IMR-90 (cell line): Measurements from ENCODE around the gene PIEZO2. TPM values are rescaled to one million over a fixed set of nuclear protein-coding genes. Genes with fewer than 3 reads are reported as not detected.

ENCODE experiments used
- ATAC-seq: fragments of 200-7000 bp; cut with Tn5 transposase; 2 replicates; pipeline ENCODE4 v1.9.1; 2020; ENCODE audit warnings: low read depth, mild to moderate bottlenecking, moderate library complexity
- BruUV-seq: library from RNA; stranded (reverse); fragments of 400-500 nt; replicated peaks from 2 replicates; lab custom pipeline; 2021; lab: Mats Ljungman, UMichigan
- CTCF ChIA-PET: fragments of 300-600 bp; formaldehyde crosslinking; extraction: SDS; loops from one replicate; lab custom pipeline; 2021; ENCODE audit warnings: antibody characterized with exemption; lab: Yijun Ruan, JAX
- POLR2A ChIA-PET: fragments of 300-600 bp; sonication (Branson Sonifier 250); formaldehyde crosslinking; loops from one replicate; lab custom pipeline; 2022; ENCODE audit warnings: antibody characterized with exemption; ENCODE audit not compliant: unreplicated experiment; lab: Charles Lee
- DNase-seq: peaks from one replicate; pipeline ENCODE4 v3.0.0; 2013
- H2AFZ ChIP-seq: replicated peaks from 2 replicates; pipeline ENCODE3; 2013; ENCODE audit warnings: low read length, mild to moderate bottlenecking; ENCODE audit not compliant: poor library complexity
- H2AK5ac ChIP-seq: 2 replicates; pipeline ENCODE4 v1.6.1; 2013; ENCODE audit warnings: low read depth, low read length, inconsistent platforms
- H2AK9ac ChIP-seq: replicated peaks from 2 replicates; pipeline ENCODE3; 2013; ENCODE audit warnings: mild to moderate bottlenecking, low read depth, low read length, moderate library complexity; ENCODE audit not compliant: poor library complexity
- H2BK120ac ChIP-seq: 2 replicates; pipeline ENCODE4 v1.6.1; 2013; ENCODE audit warnings: low read depth, low read length, inconsistent platforms
- H2BK15ac ChIP-seq: 3 replicates; pipeline ENCODE4 v1.6.1; 2013; ENCODE audit warnings: low read depth, low read length, inconsistent platforms
- H2BK20ac ChIP-seq: 2 replicates; pipeline ENCODE4 v1.6.1; 2013; ENCODE audit warnings: low read depth, mild to moderate bottlenecking, inconsistent platforms, low read length, moderate library complexity
- H2BK5ac ChIP-seq: 2 replicates; pipeline ENCODE4 v1.6.1; 2013; ENCODE audit warnings: mild to moderate bottlenecking, low read depth, low read length, inconsistent platforms; ENCODE audit not compliant: poor library complexity, severe bottlenecking
- H3K14ac ChIP-seq: replicated peaks from 2 replicates; pipeline ENCODE4 v1.6.1; 2013; ENCODE audit warnings: low read depth, low read length, inconsistent platforms
- H3K18ac ChIP-seq: 2 replicates; pipeline ENCODE4 v1.6.1; 2013; ENCODE audit warnings: low read depth, low read length, control low read depth
- H3K23ac ChIP-seq: 2 replicates; pipeline ENCODE4 v1.6.1; 2013; ENCODE audit warnings: low read depth, low read length, inconsistent platforms
- H3K27ac ChIP-seq: 2 replicates; pipeline ENCODE4 v1.5.1; 2013; ENCODE audit warnings: mild to moderate bottlenecking, control low read depth, low read length; ENCODE audit not compliant: insufficient read depth
- H3K27me3 ChIP-seq: 2 replicates; pipeline ENCODE4 v1.6.1; 2013; ENCODE audit warnings: low read length; ENCODE audit not compliant: control insufficient read depth, insufficient read depth
- H3K36me3 ChIP-seq: 2 replicates; pipeline ENCODE4 v1.6.1; 2013; ENCODE audit warnings: low read length, mixed read lengths; ENCODE audit not compliant: control insufficient read depth, insufficient read depth
- H3K4ac ChIP-seq: 2 replicates; pipeline ENCODE4 v1.6.1; 2013; ENCODE audit warnings: low read depth, low read length, inconsistent platforms
- H3K4me1 ChIP-seq: 2 replicates; pipeline ENCODE4 v1.6.1; 2013; ENCODE audit warnings: low read length, mixed read lengths; ENCODE audit not compliant: control insufficient read depth, insufficient read depth
- H3K4me2 ChIP-seq: 2 replicates; pipeline ENCODE4 v1.6.1; 2013; ENCODE audit warnings: low read depth, mild to moderate bottlenecking, control low read depth, low read length, moderate library complexity
- H3K4me3 ChIP-seq: 2 replicates; pipeline ENCODE4 v1.5.1; 2013; ENCODE audit warnings: low read depth, mild to moderate bottlenecking, control low read depth, low read length, moderate library complexity; ENCODE audit not compliant: insufficient read depth
- H3K56ac ChIP-seq: 2 replicates; pipeline ENCODE4 v1.6.1; 2013; ENCODE audit warnings: low read length, inconsistent platforms; ENCODE audit not compliant: insufficient read depth; ENCODE audit errors: extremely low read depth
- H3K79me1 ChIP-seq, 2 experiments: 2 replicates each; pipeline ENCODE4 v1.6.1; 2013; ENCODE audit warnings: low read length in 2 of 2, inconsistent platforms in 1 of 2, low read depth in 1 of 2
- H3K9ac ChIP-seq: 2 replicates; pipeline ENCODE4 v1.6.1; 2013; ENCODE audit warnings: low read depth, low read length, control low read depth
- H3K9me1 ChIP-seq: 2 replicates; pipeline ENCODE4 v1.6.1; 2013; ENCODE audit warnings: low read length, inconsistent platforms; ENCODE audit not compliant: insufficient read depth
- H3K9me3 ChIP-seq: 2 replicates; pipeline ENCODE4 v1.6.1; 2013; ENCODE audit warnings: low read length; ENCODE audit not compliant: control insufficient read depth, insufficient read depth
- H4K20me1 ChIP-seq: 2 replicates; pipeline ENCODE4 v1.6.1; 2013; ENCODE audit warnings: low read length, inconsistent platforms; ENCODE audit not compliant: insufficient read depth
- H4K5ac ChIP-seq: 2 replicates; pipeline ENCODE4 v1.6.1; 2013; ENCODE audit warnings: mild to moderate bottlenecking, low read depth, low read length, control low read depth
- H4K8ac ChIP-seq, 2 experiments: 2 replicates each; pipeline ENCODE4 v1.6.1; 2013; ENCODE audit warnings: low read depth in 2 of 2, low read length in 2 of 2, control low read depth in 1 of 2, inconsistent platforms in 1 of 2
- H4K91ac ChIP-seq: 2 replicates; pipeline ENCODE4 v1.6.1; 2013; ENCODE audit warnings: low read depth, low read length, inconsistent platforms; ENCODE audit not compliant: insufficient read depth
- BHLHE40 ChIP-seq: fragments of 150-350 bp; IDR thresholded peaks from 2 replicates; pipeline ENCODE4 v1.6.1; 2016; ENCODE audit warnings: mild to moderate bottlenecking, low read depth, low read length
- CEBPB ChIP-seq: IDR thresholded peaks from 2 replicates; pipeline ENCODE4 v1.6.1; 2012; ENCODE audit warnings: low read depth, low read length, improper control_type of control experiment
- CTCF ChIP-seq: conservative IDR thresholded peaks from 2 replicates; pipeline ENCODE4 v1.5.1; 2012; ENCODE audit warnings: mild to moderate bottlenecking, low read depth, low read length, improper control_type of control experiment
- ELK1 ChIP-seq: fragments of 150-350 bp; IDR thresholded peaks from 2 replicates; pipeline ENCODE4 v1.6.1; 2016; ENCODE audit warnings: low read depth, mild to moderate bottlenecking, low read length, moderate library complexity, borderline replicate concordance
- MAFK ChIP-seq: IDR thresholded peaks from 2 replicates; pipeline ENCODE4 v1.6.1; 2012; ENCODE audit warnings: low read depth, low read length, improper control_type of control experiment
- MXI1 ChIP-seq: IDR thresholded peaks from 2 replicates; pipeline ENCODE4 v1.6.1; 2012; ENCODE audit warnings: low read depth, mild to moderate bottlenecking, low read length, moderate library complexity, borderline replicate concordance
- NFE2L2 ChIP-seq: fragments of 150-350 bp; IDR thresholded peaks from 2 replicates; pipeline ENCODE4 v1.6.1; 2016; ENCODE audit warnings: low read depth, mild to moderate bottlenecking, low read length
- POLR2A ChIP-seq: IDR thresholded peaks from 2 replicates; pipeline ENCODE4 v1.6.1; 2012; ENCODE audit warnings: mild to moderate bottlenecking, low read depth, low read length
- RCOR1 ChIP-seq: IDR thresholded peaks from 2 replicates; pipeline ENCODE4 v1.6.1; 2012; ENCODE audit warnings: mild to moderate bottlenecking, low read length, improper control_type of control experiment; ENCODE audit not compliant: insufficient replicate concordance
- USF2 ChIP-seq: fragments of 150-350 bp; IDR thresholded peaks from 2 replicates; pipeline ENCODE4 v1.6.1; 2017; ENCODE audit warnings: mild to moderate bottlenecking, antibody characterized with exemption, low read length, low read depth
- WGBS, 2 experiments: methylation state at CpG; one replicate each; pipeline versions ENCODE4 v1.1.5 to v1.1.7; 2013; ENCODE audit warnings: missing lambda C conversion rate in 2 of 2; ENCODE audit not compliant: insufficient read length in 1 of 2; ENCODE audit errors: extremely low coverage in 2 of 2; 5-methylcytosine and 5-hydroxymethylcytosine counted together
- dilution Hi-C: fragments of 300-500 bp; cut with HindIII; formaldehyde crosslinking; loops from one replicate; pipeline ENCODE4 v1.14.3; 2018; ENCODE audit warnings: low sequenced_read_pairs; ENCODE audit not compliant: unreplicated experiment
- in situ Hi-C: fragments of 300-500 bp; cut with MboI; formaldehyde crosslinking; loops from 3 replicates; pipeline ENCODE4 v1.14.3; 2019; ENCODE audit warnings: low sequenced_read_pairs, inconsistent platforms, mixed read lengths
- intact Hi-C: fragments of 100-400 bp; cut with micrococcal nuclease; formaldehyde crosslinking; loops from 2 replicates; pipeline ENCODE4 v1.10.0; 2022
- polyA plus RNA-seq, 3 experiments: library from polyadenylated mRNA; depleted of rRNA; stranded (reverse); fragments of >200 nt; gene quantifications; 2 replicates each; pipeline ENCODE4 v1.2.3, GENCODE V29; 2012; ENCODE audit warnings: low replicate concordance in 1 of 3
- total RNA-seq: library from RNA; depleted of rRNA; stranded (reverse); fragments of >200 nt; gene quantifications from 2 replicates; pipeline ENCODE4 v1.2.3, GENCODE V29; 2012

PIEZO2 gene
- total and polyA plus RNA-seq, 2 of the 4 experiments (the other 2 are of a cell fraction) = 2.4 to 4.1 TPM

GRCh38 chr18:10919851-10920250 is 229.5 kb downstream of the PIEZO2 start:
- no peak overlapping the region for H2BK15ac ChIP-seq
- TF ChIP-seq BHLHE40 (no peak), ELK1 (no peak), CTCF (no peak), RCOR1 (no peak), MAFK (no peak), POLR2A (no peak), NFE2L2 (no peak), CEBPB (no peak), USF2 (no peak), MXI1 (no peak)
- BruUV-seq = no TSS peak
- no peak overlapping the region for H2BK5ac ChIP-seq
- peaks cover 5% of the 10 kb centered on the region; the same call in 1 of the 2 replicates for H3K9me1 ChIP-seq
- dilution Hi-C loops (no loop called here), intact Hi-C loops (no loop called here), in situ Hi-C loops (no loop called here)
- ATAC-seq (no peak), DNase-seq (no peak)
- no peak overlapping the region for H3K4me3 ChIP-seq
- H3K4ac ChIP-seq = no peak overlapping the region
- no peak overlapping the region for H3K56ac ChIP-seq
- POLR2A ChIA-PET = no interaction called here
- no peak overlapping the region; the same call in 1 of the 2 replicates for H3K18ac ChIP-seq
- WGBS, 2 experiments = no CpG with 5 or more reads among the region's 2 CpGs
- no peak overlapping the region for H3K23ac ChIP-seq
- H3K9ac ChIP-seq = no peak overlapping the region
- CTCF ChIA-PET = no interaction called here
- no peak overlapping the region for H2BK20ac ChIP-seq
- no peak overlapping the region for H2AK5ac ChIP-seq
- no peak overlapping the region for H3K14ac ChIP-seq
- H4K91ac ChIP-seq = no peak overlapping the region
- H4K8ac ChIP-seq = no peak overlapping the region
- H3K4me1 ChIP-seq = peaks cover 9% of the 10 kb centered on the region
- no peak overlapping the region for H3K4me2 ChIP-seq
- no peak overlapping the region for H3K27ac ChIP-seq
- H3K79me1 ChIP-seq = peaks cover 0 to 5% of the 10 kb centered on the region in 2 experiments; a peak in 1 of 4 replicates
- no peaks in the 10 kb centered on the region for H3K9me3 ChIP-seq
- no peak overlapping the region for H2AK9ac ChIP-seq
- H2AFZ ChIP-seq = no peak overlapping the region
- H4K20me1 ChIP-seq = no peaks in the 10 kb centered on the region
- no peak overlapping the region for H4K5ac ChIP-seq
- H3K27me3 ChIP-seq = no peaks in the 10 kb centered on the region
- no peaks in the 10 kb centered on the region for H3K36me3 ChIP-seq
- H2BK120ac ChIP-seq = no peak overlapping the region
